SIG-M5 treated with dmso at 0.1 percent for 504 hours (cell line): ENCODE results near the gene C13orf46.

Experiments
- DNase-seq: peaks from one replicate; lab custom pipeline; 2025; ENCODE audit not compliant: unreplicated experiment; lab: John Stamatoyannopoulos, UW

C13orf46 gene

GRCh38 chr13:113956571-113956970 is 17.3 kb downstream of the C13orf46 start:
- no peak for DNase-seq

DNA sequence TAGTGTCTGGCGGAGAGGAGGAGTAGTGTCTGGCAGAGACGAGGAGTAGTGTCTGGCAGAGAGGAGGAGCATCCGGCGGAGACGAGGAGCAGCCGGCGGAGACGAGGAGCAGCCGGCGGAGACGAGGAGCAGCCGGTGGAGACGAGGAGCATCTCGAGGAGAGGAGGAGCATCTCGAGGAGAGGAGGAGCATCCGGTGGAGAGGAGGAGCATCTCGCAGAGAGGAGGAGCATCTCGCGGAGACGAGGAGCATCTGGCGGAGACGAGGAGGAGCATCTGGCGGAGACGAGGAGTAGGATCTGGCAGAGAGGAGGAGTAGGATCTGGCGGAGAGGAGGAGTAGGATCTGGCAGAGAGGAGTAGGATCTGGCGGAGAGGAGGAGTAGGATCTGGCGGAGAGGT is 18.2 kb downstream of the C13orf46 start:
- no peak for DNase-seq

DNA sequence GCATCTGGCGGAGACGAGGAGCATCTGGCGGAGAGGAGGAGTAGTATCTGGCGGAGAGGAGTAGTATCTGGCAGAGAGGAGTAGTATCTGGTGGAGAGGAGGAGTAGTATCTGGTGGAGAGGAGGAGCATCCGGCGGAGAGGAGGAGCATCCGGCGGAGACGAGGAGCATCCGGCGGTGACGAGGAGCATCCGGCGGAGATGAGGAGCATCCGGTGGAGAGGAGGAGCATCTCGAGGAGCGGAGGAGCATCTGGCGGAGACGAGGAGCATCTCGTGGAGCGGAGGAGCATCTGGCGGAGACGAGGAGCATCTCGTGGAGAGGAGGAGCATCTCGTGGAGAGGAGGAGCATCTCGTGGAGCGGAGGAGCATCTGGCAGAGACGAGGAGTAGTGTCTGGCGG is 18.6 kb downstream of the C13orf46 start:
- DNase-seq, result no peak

- no peak for DNase-seq
Observed at GRCh38 chr13:113954046-113954835, 19.6 kb downstream of the C13orf46 start.

GRCh38 chr13:113953561-113953960 is 20.3 kb downstream of the C13orf46 start:
- no peak for DNase-seq

DNA sequence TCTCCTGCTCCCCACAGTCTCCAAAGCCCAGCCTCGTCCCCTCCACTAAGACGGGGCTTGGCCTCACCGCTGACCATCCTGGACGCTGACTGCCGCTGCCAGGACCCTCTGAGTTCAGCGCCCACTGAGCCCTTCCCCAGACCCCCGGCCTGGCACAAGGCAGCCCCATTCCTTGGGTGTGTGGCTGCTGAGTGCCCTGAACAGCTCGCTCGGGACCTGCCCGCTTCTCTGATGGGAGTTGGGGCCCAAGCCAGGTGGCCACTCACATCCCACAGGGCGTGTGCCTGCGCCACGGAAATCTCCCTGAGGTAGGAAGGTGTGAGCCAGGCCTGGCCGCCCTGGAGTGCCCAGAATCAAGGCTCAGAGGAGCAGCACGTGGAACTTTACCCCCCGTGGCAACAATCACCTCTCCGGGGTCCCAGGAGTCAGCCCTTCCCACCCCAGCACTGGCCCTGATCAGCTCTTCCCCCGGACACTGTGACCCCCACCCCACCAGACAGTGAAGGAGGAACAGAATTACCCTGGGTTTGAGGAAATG is 20.8 kb downstream of the C13orf46 start:
- no peak for DNase-seq

DNA sequence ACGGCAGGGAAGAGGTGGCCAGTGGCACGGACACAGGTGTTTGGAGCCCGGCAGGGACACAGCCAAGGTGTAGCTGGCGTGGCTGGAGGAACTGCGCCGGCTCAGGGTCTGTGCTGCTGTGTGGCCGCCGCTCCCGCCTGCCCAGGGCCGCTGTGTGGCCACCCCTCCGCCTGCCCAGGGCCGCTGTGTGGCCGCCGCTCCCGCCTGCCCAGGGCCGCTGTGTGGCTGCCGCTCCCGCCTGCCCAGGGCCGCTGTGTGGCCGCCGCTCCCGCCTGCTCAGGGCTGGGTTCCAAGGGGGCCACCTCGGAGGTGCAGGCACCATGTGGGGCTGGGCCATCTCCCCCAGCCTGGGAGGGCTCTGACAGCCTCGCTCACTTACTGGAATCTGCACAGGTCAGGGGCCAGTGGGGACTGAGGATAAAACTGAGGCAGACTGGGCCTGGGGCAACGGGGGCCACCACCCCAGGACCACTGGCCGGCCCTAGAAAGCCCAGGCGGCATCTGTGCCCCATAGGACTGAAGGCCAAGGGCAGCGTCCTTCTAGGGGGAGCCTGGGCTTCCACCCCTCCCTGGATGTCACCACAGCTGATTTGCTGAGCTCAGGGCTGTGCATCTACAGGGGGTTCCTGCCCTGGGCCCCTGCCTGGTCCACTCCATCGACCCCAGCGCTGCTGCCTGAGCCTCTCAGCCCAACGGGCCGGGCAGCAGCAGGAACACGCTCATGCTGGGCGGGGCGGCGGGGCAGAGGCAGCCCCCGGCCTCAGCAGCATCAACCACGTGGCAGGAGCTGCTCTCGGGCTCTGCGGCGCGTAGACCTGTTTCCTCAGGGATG is 21.5 kb downstream of the C13orf46 start:
- no peak for DNase-seq

- no peak for DNase-seq
Observed at GRCh38 chr13:113951246-113951999, 22.5 kb downstream of the C13orf46 start.

DNA sequence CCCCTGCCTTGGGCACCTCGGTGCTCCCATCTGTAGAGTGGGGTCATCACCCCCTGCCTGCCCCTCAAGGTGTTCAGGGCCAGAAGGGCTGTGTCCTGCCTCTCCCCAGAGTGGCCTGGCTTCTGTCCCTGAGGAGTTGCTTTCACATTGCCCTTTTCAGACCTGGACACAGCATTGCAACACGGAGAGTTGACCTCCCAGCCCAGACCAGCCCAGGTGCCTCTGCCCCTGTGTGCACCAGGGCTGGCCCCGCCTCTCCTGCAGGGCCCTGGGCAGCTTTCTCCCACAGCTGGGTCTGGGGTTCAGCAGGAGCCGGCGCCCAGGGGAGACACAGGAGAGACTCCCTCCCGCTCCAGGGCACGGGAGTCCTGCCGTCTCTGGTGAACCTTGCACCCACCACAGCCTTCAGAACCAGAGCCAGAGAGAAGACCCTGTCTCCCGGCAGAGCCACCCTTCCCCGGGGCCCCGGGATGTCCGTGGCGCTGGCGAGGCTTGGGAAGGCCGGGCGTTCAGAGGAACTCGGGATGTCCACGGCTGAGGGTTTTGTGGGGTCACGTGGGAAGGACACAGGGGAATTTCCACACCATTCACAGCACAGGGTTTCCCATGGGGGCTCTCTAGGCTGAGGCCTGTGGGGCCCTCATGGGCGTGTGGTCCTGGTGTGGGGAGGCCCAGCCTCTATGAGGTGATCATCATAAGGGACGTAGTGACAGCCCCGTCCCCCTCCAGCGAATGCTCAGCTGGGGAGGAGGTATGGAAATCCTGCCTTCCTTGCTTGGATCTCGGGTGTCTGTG is 23.2 kb downstream of the C13orf46 start:
- DNase-seq, result no peak

DNA sequence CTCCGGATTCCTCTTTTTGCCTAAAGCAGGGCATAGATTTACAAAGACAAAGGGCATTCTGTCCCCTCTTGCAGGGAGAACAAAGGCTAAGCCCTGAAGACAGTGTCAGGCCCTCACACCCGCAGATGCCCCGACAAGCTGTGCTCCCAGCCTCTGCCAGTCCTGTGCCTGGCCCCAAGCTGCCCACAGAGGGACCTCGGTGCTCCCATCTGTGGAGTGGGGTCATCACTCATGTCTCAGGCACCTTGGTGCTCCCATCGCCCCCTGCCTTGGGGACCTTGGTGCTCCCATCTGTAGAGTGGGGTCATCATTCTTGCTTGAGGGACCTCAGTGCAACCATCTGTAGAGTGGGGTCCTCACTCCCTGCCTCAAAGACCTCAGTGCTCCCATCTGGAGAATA is 24.3 kb downstream of the C13orf46 start:
- no peak for DNase-seq

- DNase-seq, result peak; percentile 4
Observed at GRCh38 chr13:113948034-113948742, 25.7 kb downstream of the C13orf46 start.

DNA sequence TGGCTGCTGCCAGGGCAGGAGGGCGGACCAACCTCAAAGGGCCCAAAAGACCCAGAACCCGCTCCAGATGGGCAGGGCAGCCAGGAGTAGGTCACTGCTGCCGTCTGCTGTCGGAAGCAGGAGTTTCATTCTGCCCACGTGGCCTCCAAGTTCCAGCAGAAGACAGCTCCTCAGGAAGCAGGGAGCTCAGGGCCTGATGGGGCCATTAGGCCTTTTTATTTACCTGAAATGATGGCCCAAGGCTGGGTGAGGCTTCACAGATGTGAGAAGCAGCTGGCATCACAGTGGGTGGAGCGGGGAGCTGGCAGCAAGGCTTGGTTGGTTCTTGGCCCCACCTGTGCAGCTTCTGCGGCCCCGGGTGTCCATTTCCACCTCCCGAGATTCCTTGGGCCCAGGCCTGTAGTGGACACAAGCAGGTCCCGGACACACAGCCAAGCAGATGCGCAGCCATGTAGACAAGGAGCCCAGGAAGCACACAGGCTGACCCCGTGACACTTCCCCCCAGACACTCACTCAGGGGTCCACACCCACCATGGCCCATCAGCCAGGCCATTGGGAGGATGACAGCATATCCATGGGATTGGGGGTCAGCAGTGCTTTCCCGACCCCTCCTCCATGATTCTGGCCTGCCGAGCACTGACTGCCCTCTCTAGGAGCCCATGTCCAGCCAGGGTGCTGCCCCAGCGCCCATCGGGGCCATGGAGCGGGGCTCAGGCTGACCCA is 26.4 kb downstream of the C13orf46 start:
- DNase-seq, result no peak

- DNase-seq, result no peak
Observed at GRCh38 chr13:113946409-113947181, 27.3 kb downstream of the C13orf46 start.

- no peak for DNase-seq
Observed at GRCh38 chr13:113945857-113946408, 27.9 kb downstream of the C13orf46 start.

DNA sequence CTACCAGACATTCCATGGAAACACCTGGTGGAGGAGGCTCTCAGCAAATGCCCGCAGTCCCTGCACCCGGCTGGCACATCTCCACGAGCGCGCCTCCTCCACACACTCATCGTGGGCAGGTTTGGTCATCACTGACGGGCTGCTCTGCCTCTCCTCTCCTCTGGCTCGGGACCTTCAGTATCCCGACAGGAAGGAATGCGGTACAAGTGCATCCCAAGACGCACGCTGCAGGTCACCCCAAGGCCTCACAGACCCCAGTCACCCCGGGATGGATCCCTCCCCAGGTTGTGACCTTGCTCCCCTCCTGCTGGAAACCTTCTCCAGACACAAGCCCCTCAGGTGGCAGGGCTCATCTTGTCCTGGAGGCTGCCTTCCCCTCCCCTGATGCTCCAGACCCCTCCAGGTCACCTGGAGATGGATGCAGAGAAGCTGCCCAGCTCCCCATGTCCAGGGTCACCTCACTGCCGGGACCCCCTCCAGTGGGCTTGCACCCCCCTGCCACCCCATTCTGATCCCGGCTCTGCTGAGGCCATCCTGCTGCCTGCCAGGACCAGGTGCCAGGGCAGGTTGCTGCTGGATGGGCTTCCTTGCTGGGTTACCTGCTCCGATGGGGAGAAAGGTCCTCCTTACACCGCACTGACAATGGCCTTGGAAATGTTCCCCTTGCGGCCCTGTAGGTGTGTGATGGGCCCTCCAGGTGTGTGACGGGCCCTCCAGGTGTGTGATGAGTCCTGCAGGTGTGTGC is 29.9 kb downstream of the C13orf46 start:
- DNase-seq, result no peak

DNA sequence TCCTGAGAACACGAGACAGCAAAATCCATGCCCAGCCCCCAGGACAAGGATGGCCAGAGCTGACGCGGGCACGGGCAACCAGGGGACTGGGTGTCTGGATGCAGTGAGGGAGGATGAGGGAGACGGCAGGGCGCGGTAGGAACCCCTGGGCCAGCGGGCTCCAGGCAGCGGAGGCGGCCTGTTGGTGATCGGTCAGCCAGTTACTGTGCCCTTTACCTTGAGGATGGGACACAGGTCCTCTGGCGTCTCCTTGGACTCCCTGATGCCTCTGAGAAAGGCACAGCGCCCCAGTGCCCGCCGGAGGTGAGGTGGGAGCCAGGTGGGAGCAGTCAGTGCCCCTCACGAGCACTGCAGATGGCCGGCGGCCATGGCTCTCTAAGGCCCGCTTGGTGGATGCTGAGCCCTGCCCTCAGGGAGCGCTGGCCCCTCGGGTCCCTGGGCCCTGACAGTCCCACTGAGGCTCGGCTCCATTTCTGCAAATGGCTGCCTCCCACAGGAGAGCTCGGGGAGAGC is 31.2 kb downstream of the C13orf46 start:
- DNase-seq, result no peak

GRCh38 chr13:113941571-113942191 is 32.2 kb downstream of the C13orf46 start:
- no peak for DNase-seq
